Stimulated activated CD8-positive, alpha-beta memory T cell treated with anti-CD3 and anti-CD28 coated beads, Interleukin-15, amount 100 ng/mL, for 48 hours (primary cell): Measurements from ENCODE around the gene DGKB.
"Not testable (repeated sequence)": the region's sequence is repeated elsewhere in the genome, so short reads cannot be mapped to it uniquely, and the experiment has no call there.

Experiments used
- DNase-seq, 2 donors: peaks; one replicate each; pipeline ENCODE4 v3.0.0-alpha.2; 2020; ENCODE audit warnings: low read depth in 2 of 2

Gene DGKB

GRCh38 chr7:14292737-14293136 is 609.8 kb downstream of the DGKB start:
- no peak for DNase-seq

GRCh38 chr7:14289957-14290356 is 612.6 kb downstream of the DGKB start:
- no peak for DNase-seq

- DNase-seq, result no peak
Observed at GRCh38 chr7:14288701-14289100, 613.9 kb downstream of the DGKB start.

- DNase-seq, result no peak
Observed at GRCh38 chr7:14287398-14287797, 615.2 kb downstream of the DGKB start.

- DNase-seq, result no peak
Observed at GRCh38 chr7:14286036-14286435, 616.5 kb downstream of the DGKB start.

- DNase-seq, result not testable (repeated sequence)
Observed at GRCh38 chr7:14279065-14279871, 623.3 kb downstream of the DGKB start.

- no peak for DNase-seq
Observed at GRCh38 chr7:14275356-14275755, 627.2 kb downstream of the DGKB start.

- no peak for DNase-seq
Observed at GRCh38 chr7:14271441-14271840, 631.1 kb downstream of the DGKB start.

- DNase-seq, result no peak
Observed at GRCh38 chr7:14270099-14270498, 632.5 kb downstream of the DGKB start.

- DNase-seq, result no peak
Observed at GRCh38 chr7:14260011-14260410, 642.5 kb downstream of the DGKB start.

GRCh38 chr7:14258861-14259260 is 643.7 kb downstream of the DGKB start:
- no peak for DNase-seq

- DNase-seq, result no peak
Observed at GRCh38 chr7:14258441-14258840, 644.1 kb downstream of the DGKB start.

- DNase-seq, result no peak
Observed at GRCh38 chr7:14252458-14252857, 650.1 kb downstream of the DGKB start.

- no peak for DNase-seq
Observed at GRCh38 chr7:14242175-14242574, 660.4 kb downstream of the DGKB start.

GRCh38 chr7:14236834-14237233 is 665.7 kb downstream of the DGKB start:
- DNase-seq, result no peak

GRCh38 chr7:14235056-14235455 is 667.5 kb downstream of the DGKB start:
- no peak for DNase-seq

GRCh38 chr7:14233868-14234369 is 668.6 kb downstream of the DGKB start:
- no peak for DNase-seq

- DNase-seq, result no peak
Observed at GRCh38 chr7:14233076-14233867, 669.3 kb downstream of the DGKB start.

GRCh38 chr7:14229047-14229446 is 673.5 kb downstream of the DGKB start:
- DNase-seq, result no peak

- no peak for DNase-seq
Observed at GRCh38 chr7:14228341-14228740, 674.2 kb downstream of the DGKB start.

GRCh38 chr7:14226126-14226525 is 676.4 kb downstream of the DGKB start:
- no peak for DNase-seq

GRCh38 chr7:14219125-14219524 is 683.4 kb downstream of the DGKB start:
- no peak for DNase-seq

GRCh38 chr7:14218338-14218737 is 684.2 kb downstream of the DGKB start:
- no peak for DNase-seq
